Measurements from ENCODE around the gene ACOT4. TPM values are rescaled to one million over a fixed set of nuclear protein-coding genes. Genes with fewer than 3 reads are reported as not detected.

Gene ACOT4
- total and polyA plus RNA-seq, 2 donors (not counting 3 experiments of a cell fraction or from before 2014, with no cell fraction given): 0.46 to 0.69 TPM

GRCh38 chr14:73602994-73603393 is 11.3 kb downstream of the ACOT4 start:
- Histone ChIP-seq H3K4me1 (ENCODE audit: control insufficient read depth, extremely low read depth, insufficient read depth, low read length) (no peaks in the 10 kb centered on the region), H3K4me2 (ENCODE audit: insufficient read depth, low read length) (no peak overlapping the region), H3K4me3 (replicated peaks in 1 of 3; ENCODE audit: insufficient read depth in 1 of 3, low read depth in 1 of 3, low read length in 3 of 3) (no peak overlapping the region), H3K27me3 (ENCODE audit: control insufficient read depth in 2 of 2, insufficient read depth in 2 of 2, low read length in 2 of 2) (peaks cover 0 to 2% of the 10 kb centered on the region in 2 experiments), H3K9ac (replicated peaks; ENCODE audit: extremely low read depth, insufficient read depth, low read length) (no peak overlapping the region), H3K9me1 (replicated peaks; ENCODE audit: control insufficient read depth, extremely low read depth, insufficient read depth, low read length) (no peaks in the 10 kb centered on the region), H3K79me2 (ENCODE audit: control insufficient read depth, insufficient read depth, low read length) (no peaks in the 10 kb centered on the region), H3K27ac (ENCODE audit: insufficient read depth, low read depth, low read length) (no peak overlapping the region), H4K20me1 (replicated peaks; ENCODE audit: control insufficient read depth, extremely low read depth, insufficient read depth, low read length) (no peaks in the 10 kb centered on the region), H3K9me3 (replicated peaks; ENCODE audit: control insufficient read depth, insufficient read depth, low read length) (no peaks in the 10 kb centered on the region), H3K36me3 (ENCODE audit: control insufficient read depth in 2 of 2, extremely low read depth in 1 of 2, insufficient read depth in 2 of 2, low read length in 2 of 2) (no peaks in the 10 kb centered on the region), H2AFZ (ENCODE audit: low read depth, low read length) (no peak overlapping the region)
- TF ChIP-seq POLR2AphosphoS5 (IDR thresholded peaks at IDR 0.05; ENCODE audit: insufficient read depth, low read depth, low read length) (no peak), MAX (IDR thresholded peaks at IDR 0.05; ENCODE audit: insufficient read depth, insufficient read length) (no peak), JUN (IDR thresholded peaks at IDR 0.05; ENCODE audit: borderline replicate concordance, insufficient read depth, insufficient read length, low read depth) (no peak), MYC (IDR thresholded peaks at IDR 0.05; ENCODE audit: low read depth, low read length) (no peak), FOS (IDR thresholded peaks at IDR 0.05; ENCODE audit: borderline replicate concordance, insufficient read depth, low read length) (no peak), POLR2A (IDR thresholded peaks at IDR 0.05; ENCODE audit: low read depth, low read length) (no peak), EZH2 (IDR thresholded peaks at IDR 0.05; ENCODE audit: borderline replicate concordance, low read depth, low read length, severe bottlenecking) (no peak)
- TF ChIP-seq, protein P1, sequence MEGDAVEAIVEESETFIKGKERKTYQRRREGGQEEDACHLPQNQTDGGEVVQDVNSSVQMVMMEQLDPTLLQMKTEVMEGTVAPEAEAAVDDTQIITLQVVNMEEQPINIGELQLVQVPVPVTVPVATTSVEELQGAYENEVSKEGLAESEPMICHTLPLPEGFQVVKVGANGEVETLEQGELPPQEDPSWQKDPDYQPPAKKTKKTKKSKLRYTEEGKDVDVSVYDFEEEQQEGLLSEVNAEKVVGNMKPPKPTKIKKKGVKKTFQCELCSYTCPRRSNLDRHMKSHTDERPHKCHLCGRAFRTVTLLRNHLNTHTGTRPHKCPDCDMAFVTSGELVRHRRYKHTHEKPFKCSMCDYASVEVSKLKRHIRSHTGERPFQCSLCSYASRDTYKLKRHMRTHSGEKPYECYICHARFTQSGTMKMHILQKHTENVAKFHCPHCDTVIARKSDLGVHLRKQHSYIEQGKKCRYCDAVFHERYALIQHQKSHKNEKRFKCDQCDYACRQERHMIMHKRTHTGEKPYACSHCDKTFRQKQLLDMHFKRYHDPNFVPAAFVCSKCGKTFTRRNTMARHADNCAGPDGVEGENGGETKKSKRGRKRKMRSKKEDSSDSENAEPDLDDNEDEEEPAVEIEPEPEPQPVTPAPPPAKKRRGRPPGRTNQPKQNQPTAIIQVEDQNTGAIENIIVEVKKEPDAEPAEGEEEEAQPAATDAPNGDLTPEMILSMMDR (IDR thresholded peaks at IDR 0.05; ENCODE audit: extremely low read depth in 1 of 2, insufficient read depth in 1 of 2, low read depth in 1 of 2, low read length in 2 of 2): no peak
- no TSS peak for BruUV-seq (replicated peaks)
- dilution Hi-C loops (cut with MboI; ENCODE audit: extremely low pct_ligation_motif_present, low sequenced_read_pairs): no loop called here
- no peak for DNase-seq (ENCODE audit: low read depth, low spot score)
- POLR2A ChIA-PET: no interaction called here
- no peak for FAIRE-seq
- intact Hi-C loops (cut with micrococcal nuclease): no loop called here
- CTCF ChIA-PET: no interaction called here
